GM18505 (cell line): Measurements from ENCODE around the gene IMPG2.

ENCODE experiments used
- ATAC-seq: cut with Tn5 transposase; IDR thresholded peaks from one replicate; pipeline ENCODE4 v1.9.1; 2021; ENCODE audit not compliant: unreplicated experiment
- POLR2A ChIP-seq: IDR thresholded peaks from 4 replicates; pipeline ENCODE4 v1.6.1; 2011; ENCODE audit warnings: borderline replicate concordance; ENCODE audit not compliant: insufficient read depth, insufficient read length; ENCODE audit errors: extremely low read depth

IMPG2 gene

GRCh38 chr3:101243285-101244211 is 76.8 kb downstream of the IMPG2 start:
- no peak for TF ChIP-seq POLR2A

GRCh38 chr3:101240719-101241399 is 79.5 kb downstream of the IMPG2 start:
- no peak for ATAC-seq
- no peak for TF ChIP-seq POLR2A

More at GRCh38 chr3:101243285-101244211, 76.8 kb downstream of the IMPG2 start:
- no peak for ATAC-seq

GRCh38 chr3:101235048-101235447 is 85.3 kb downstream of the IMPG2 start:
- no peak for TF ChIP-seq POLR2A
- ATAC-seq = no peak

DNA sequence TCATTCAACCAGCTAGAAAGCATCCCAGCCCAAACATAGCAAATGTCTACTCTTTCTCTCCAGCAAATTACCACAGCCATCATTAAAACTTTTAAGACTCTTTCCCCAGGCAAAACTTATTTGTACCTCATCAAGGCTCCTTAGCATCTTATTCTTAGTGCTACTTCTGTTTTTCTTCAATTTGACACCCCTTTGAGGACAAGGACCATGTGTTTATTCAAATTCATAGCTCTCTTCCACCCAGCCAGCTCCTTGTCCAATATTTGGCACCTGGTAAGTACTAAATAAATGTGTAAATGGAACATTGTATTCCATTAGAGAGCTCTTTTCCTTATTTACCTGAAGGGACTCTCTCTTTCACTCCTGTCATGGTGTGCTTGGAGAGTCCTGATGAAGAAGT is 89.8 kb downstream of the IMPG2 start:
- ATAC-seq = no peak
- TF ChIP-seq POLR2A = no peak

GRCh38 chr3:101229681-101230080 is 90.7 kb downstream of the IMPG2 start:
- no peak for ATAC-seq
- no peak for TF ChIP-seq POLR2A

- no peak for TF ChIP-seq POLR2A
These were observed 91.9 kb downstream of the IMPG2 start for GRCh38 chr3:101228441-101228840.

GRCh38 chr3:101224739-101225138 is 95.6 kb downstream of the IMPG2 start:
- TF ChIP-seq POLR2A = no peak
- ATAC-seq = no peak

More at GRCh38 chr3:101228441-101228840, 91.9 kb downstream of the IMPG2 start:
- ATAC-seq = no peak

GRCh38 chr3:101223016-101223415 is 97.4 kb downstream of the IMPG2 start:
- no peak for ATAC-seq
- no peak for TF ChIP-seq POLR2A

GRCh38 chr3:101219842-101220560 is 100.4 kb downstream of the IMPG2 start:
- TF ChIP-seq POLR2A = no peak

GRCh38 chr3:101217472-101218245 is 102.7 kb downstream of the IMPG2 start:
- no peak for TF ChIP-seq POLR2A
- no peak for ATAC-seq

More at GRCh38 chr3:101219842-101220560, 100.4 kb downstream of the IMPG2 start:
- ATAC-seq = no peak

DNA sequence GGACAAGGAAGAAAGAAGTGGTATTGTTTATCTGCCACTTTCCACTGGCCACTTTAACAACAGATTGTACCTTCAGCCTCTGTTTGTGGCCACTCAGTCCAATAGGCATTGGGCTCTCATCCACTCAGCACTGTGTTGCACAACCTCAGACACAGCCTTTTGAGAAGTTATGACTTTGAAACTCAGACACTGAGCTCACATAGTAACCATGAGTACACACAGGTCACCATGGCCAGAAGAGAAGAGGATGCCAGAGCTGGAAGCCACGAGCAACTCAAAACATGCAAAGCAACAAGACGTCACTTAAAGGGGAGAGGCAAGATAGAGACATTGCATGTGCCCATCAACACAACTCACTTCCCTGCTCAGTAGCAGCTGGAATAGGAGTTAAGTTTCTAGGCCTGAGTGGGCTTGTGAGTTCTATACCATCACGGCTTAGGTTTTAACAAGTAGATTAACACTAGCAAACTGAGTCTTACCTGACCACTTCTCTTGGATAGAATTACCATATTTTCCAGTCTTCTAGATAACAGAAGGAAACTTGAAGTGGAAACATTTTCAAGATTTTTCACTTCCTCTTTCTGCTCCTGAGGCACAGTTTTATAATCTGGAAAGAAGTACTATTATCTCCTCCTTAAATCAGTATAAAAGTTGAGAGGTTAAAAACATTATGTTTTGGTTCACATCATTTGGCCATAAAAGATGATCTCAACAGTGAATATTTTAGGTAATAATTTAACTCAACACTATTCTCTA is 103.5 kb downstream of the IMPG2 start:
- no peak for TF ChIP-seq POLR2A
- no peak for ATAC-seq

GRCh38 chr3:101212730-101213129 is 107.6 kb downstream of the IMPG2 start:
- ATAC-seq = no peak
- no peak for TF ChIP-seq POLR2A
